NB4 (cell line): ENCODE measurements around the gene MYO15B.

Experiments
- TF ChIP-seq, protein P1 (sequence below): IDR thresholded peaks from one replicate; pipeline ENCODE4 v1.5.1; 2012; ENCODE audit warnings: low read depth, low read length
- TF ChIP-seq, protein P2 (sequence below): IDR thresholded peaks from 2 replicates; pipeline ENCODE4 v1.6.1; 2011; ENCODE audit warnings: low read depth, low read length

DNA sequence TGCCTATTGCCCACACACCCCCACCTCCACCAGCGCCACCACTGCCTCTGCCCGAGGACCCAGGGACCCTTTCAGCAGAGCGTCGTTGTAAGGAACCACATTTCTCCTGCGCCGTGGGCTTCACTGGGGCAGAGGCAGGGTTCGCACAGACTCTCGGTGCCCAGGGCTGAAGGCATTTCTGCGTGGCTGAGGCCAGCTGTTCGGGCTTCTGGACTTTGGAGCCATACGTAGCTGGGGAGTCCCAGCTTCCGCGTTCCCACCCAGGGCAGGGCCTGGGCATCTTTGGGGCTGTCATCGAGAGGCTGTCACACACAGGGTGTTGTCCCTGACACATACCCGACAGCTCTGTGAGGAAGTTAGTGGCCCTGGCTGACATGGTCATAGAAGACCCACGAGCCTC is 29.6 kb downstream of the MYO15B start:
- TF ChIP-seq, protein P1, sequence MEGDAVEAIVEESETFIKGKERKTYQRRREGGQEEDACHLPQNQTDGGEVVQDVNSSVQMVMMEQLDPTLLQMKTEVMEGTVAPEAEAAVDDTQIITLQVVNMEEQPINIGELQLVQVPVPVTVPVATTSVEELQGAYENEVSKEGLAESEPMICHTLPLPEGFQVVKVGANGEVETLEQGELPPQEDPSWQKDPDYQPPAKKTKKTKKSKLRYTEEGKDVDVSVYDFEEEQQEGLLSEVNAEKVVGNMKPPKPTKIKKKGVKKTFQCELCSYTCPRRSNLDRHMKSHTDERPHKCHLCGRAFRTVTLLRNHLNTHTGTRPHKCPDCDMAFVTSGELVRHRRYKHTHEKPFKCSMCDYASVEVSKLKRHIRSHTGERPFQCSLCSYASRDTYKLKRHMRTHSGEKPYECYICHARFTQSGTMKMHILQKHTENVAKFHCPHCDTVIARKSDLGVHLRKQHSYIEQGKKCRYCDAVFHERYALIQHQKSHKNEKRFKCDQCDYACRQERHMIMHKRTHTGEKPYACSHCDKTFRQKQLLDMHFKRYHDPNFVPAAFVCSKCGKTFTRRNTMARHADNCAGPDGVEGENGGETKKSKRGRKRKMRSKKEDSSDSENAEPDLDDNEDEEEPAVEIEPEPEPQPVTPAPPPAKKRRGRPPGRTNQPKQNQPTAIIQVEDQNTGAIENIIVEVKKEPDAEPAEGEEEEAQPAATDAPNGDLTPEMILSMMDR = no peak
- TF ChIP-seq, protein P2, sequence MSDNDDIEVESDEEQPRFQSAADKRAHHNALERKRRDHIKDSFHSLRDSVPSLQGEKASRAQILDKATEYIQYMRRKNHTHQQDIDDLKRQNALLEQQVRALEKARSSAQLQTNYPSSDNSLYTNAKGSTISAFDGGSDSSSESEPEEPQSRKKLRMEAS = no peak
